ENCODE data around the gene OR51B4.
"Not testable (repeated sequence)": the region's sequence is repeated elsewhere in the genome, so short reads cannot be mapped to it uniquely, and the experiment has no call there.

DNA sequence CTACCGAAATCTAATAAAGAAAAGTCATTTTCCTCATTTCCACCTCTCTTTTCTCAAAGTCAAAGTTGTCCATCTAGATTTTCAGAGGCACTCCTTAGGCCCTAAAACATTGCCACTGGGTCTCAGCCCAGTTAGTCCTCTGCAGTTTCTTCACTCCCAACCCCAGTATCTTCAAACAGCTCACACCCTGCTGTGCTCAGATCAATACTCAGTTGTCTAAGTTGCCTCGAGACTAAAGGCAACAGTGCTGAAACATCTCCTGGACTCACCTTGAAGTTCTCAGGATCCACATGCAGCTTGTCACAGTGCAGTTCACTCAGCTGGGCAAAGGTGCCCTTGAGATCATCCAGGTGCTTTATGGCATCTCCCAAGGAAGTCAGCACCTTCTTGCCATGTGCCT is 47.7 kb downstream of the OR51B4 start:
- TF ChIP-seq, protein P1, sequence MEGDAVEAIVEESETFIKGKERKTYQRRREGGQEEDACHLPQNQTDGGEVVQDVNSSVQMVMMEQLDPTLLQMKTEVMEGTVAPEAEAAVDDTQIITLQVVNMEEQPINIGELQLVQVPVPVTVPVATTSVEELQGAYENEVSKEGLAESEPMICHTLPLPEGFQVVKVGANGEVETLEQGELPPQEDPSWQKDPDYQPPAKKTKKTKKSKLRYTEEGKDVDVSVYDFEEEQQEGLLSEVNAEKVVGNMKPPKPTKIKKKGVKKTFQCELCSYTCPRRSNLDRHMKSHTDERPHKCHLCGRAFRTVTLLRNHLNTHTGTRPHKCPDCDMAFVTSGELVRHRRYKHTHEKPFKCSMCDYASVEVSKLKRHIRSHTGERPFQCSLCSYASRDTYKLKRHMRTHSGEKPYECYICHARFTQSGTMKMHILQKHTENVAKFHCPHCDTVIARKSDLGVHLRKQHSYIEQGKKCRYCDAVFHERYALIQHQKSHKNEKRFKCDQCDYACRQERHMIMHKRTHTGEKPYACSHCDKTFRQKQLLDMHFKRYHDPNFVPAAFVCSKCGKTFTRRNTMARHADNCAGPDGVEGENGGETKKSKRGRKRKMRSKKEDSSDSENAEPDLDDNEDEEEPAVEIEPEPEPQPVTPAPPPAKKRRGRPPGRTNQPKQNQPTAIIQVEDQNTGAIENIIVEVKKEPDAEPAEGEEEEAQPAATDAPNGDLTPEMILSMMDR (IDR thresholded peaks at IDR 0.05) = not testable (repeated sequence)
- not testable (repeated sequence) for TF ChIP-seq POLR2A (IDR thresholded peaks at IDR 0.05)
